HG03159 (cell line): ENCODE results near the gene ATP2B2.

Experiments
- ATAC-seq: cut with Tn5 transposase; IDR thresholded peaks from one replicate; pipeline ENCODE4 v1.9.1; 2021; ENCODE audit warnings: mild to moderate bottlenecking, moderate library complexity; ENCODE audit not compliant: unreplicated experiment

Gene ATP2B2

DNA sequence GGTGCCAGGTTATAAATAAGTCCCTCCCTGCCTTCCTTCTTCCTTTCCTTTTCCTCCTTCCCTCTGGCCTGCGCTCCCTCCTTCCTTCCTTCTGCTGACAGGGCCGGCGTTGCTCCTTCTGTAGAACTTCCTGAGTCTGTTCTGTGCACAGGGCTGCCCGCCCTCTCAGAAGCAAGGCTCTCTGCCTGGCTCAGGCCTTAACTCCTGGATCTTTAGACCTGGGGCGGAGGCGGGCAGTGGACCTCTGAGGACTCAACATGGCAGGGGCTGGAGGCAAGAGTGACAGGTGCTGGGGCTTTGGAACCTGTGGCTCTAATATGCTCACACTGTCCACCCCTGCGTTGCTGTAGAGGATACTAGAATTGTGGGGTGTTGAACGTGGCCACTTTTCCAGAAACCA lies 98.0 kb downstream of the ATP2B2 start:
- no peak for ATAC-seq

DNA sequence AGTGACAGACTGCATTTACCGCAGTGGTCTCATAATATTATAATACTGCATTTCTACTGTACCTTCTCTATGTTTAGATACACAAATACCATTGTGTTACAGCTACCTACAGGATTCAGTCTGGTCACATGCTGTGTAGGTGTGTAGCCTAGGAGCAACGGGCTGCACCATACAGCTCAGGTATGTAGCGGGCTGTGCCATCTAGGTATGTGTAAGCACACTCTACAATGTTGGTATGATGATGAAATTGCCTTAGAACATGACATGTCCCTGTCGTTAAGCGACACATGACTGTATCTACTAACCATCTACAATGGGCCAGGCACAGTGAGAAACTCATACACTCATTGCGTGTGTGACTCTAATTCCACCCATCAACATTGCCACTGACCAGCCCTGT lies 99.0 kb downstream of the ATP2B2 start:
- no peak for ATAC-seq

DNA sequence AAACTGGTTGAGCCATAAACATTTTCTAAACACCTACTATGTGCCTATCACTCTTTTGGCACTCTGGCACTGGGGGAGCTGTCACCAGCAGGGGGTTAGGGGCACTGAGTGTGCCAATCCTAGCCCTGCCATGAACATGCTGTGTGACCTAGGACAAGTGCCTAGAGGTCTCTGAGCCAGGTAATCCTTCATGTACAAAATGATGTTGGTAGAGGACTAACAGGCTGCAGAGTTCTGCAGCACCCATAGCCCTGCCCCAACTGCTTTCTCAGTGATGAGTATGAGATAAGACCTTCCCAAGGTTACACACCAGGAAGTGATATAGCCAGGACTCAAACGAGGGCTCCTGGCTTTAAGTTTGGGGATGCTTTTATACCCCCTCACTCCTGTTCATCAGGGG lies 99.6 kb downstream of the ATP2B2 start:
- no peak for ATAC-seq

DNA sequence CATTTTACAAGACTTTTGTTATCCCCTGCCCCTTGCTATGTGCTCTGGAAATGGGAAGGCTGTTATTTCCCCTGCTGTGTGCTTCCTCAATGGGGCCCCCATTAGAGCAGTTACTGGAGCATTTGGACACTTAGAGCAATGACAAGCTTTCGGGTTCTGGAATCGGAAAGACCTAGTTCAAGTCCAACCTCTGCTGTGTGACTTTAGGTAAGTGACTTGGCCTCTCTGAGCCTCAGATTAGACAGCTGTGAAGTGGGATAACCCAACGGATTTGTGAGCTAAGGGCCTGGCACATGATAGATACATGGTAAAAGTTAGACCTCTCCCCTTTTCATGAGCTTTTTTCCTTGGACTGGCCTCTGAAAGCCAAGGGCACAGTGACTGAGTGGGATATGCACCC lies 100.5 kb downstream of the ATP2B2 start:
- no peak for ATAC-seq

DNA sequence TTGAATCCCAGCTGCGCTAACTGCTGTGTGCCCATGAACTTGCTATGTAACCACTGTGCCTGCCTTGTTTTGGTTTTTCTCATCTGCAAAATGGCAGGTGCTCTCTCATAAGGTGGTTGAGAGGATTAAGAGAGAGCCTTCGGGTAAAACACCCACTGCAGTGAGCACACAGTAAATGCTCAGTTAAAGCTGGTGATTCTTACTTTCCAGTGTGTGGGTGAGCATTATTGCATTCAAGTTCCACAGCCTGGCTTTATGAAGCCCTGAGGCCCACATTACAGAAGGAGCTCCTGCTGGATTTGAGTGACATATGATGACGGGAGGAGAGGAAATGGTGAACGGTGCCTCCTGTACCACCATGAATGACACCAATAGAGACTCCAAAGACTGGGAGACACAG lies 101.0 kb downstream of the ATP2B2 start:
- ATAC-seq, result no peak

DNA sequence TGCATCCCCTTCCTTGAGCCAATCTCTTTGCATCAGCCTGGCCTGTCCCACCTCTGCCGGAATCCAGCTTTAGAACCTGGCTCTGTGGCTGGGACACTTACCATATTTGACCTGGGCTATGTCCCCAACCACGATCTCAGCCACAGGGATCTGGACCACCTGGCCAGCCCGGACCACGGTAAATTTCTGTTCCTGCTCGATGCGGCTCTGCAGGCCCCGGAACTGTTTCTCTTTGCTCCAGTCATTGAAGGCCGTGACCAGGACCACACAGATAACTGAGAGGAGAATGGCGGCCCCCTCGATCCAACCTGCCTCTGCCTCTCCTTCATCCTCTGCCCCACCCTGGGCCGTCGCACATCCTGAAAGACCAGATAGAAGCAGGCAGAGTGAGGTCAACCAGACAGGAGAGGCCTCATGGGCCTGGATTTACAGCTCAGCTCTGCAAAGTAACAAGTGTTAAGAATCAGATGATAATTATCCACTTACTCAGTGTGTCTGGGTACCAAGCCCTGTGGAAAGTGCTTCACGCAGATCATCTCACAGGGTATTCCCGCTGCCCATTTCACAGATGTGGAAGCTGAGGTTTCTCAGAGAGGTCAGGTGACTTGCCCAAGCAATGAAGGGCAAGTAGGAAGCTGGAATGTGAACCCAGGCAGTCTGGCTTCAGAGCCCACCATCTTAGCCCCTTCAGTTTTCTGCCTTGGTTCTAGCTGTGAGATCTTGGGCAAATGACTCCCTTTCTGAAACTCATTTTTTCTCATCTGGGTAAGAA lies 103.2 kb downstream of the ATP2B2 start:
- no peak for ATAC-seq

DNA sequence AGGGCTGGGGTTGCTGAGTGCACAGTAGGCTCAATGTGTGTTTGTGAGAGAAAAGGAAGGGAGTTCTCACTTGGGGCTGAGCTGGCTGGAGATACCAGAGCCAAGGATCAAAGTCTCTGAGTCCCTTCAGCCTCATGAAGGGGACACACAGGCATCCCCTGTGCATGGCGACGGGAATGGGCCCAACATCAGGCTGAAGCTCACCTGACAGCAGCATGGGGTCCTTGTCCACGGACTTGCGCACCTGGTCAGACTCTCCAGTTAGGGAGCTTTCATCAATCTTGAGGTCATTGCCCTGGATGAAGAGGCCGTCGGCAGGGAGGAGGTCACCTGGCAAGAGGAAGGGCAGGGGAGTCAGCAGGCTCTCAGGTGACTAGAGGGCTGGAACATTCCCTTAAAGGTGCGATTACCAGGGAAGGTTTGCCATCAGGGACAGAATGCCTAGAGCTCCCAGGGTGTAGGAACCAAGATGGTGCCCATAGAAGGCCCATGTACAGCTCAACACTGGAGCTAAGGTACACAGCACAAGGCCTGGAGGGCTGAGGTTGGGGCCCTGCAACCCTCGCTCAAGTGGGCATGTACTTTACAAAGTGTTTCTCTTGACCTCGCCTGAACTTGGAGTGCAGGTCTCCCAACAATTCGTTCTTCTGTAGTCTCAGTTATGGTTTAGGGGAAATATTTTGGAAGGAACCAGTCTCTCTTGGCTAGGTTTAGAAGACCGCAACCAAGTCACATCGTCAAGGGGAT lies 104.5 kb downstream of the ATP2B2 start:
- ATAC-seq, result no peak

DNA sequence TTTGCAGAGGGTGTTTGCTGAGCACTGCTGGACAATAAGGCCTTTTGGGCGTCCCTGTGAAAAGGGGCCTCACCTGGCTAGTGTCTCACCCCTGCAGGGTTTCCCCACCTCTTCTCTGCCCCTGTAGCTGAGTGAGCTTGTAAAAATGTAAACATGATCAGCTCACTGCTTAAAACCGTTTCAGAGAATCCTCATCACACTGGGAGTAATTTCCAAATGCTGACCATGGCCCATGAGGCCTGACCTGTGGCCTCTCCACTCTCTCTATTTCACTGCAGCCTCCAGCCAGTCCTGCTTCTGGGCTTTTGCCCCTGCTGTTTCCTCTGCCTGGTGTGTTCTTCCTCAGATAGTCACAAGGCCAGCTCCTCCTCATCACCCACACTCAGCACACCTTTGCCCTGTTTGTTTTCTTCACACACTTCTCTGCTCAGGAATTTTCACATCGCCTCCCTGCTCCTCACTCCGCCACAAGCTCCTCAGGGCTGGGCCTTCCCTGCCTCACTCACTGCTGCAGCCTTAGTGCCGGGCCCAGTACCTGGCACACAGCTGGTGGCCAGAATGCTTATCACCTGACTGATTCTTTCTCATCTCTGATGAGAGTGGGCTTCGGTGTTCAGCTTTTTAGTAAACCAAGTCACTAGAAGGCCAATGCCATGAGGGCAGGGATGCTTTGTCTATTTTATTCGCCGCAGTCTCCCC lies 105.2 kb downstream of the ATP2B2 start:
- ATAC-seq, result no peak

DNA sequence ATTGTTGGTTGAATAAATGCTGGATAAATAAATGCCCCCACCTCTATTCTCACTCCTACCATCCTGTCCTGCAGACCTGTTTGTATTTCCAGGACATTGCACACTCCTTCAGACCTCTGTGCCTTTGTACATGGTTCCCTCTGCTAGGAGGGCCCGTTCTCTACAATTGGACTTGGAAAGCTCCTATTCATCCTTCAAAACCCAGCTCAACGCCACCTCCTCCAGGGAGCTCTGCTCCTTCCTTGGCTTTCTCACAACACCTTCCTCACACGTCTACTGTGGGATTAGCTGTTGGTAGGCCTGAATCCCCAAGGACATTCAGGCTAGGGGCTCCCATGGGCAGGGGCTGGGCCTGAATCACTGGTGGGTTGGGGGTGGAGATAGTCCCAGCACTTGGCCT lies 105.8 kb downstream of the ATP2B2 start:
- ATAC-seq, result no peak

DNA sequence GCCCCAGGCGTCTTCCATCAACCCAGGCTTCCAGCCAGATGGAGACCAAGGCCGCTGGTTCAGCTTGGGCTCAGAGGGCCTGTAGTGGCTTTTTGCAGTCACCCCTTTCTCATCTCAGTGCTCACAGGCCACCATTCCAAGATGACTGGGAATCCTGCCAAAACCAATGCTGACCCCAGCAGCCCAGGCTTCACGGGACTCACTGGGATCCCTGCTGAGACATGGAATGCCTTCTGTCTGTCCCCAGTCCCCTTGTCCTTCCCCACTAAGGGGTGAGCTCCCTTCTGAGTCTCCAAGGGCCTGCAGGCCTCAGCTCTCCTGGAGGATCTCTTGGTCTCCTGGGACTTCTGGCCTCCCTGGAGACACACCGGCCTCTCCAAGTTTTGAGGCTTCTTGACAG lies 107.0 kb downstream of the ATP2B2 start:
- ATAC-seq, result no peak

DNA sequence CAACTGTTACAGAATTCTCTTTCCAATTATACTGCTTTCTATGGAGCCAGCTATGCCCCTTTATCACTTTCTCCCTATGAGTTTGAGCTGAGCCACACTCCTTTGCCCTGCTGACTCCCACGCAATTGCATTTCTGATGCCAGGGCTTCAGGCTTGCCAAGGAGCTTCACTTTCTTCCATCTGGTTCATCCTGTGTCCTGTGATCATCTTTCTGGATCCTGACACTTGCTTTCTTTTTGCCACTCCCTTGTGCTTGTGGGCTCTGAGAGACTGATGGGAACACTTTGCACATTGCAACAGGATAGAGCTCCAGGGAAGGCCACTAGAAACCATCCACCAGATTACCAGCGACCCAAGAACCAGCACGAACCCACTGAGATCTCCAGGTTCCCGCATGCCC lies 107.5 kb downstream of the ATP2B2 start:
- ATAC-seq, result no peak

DNA sequence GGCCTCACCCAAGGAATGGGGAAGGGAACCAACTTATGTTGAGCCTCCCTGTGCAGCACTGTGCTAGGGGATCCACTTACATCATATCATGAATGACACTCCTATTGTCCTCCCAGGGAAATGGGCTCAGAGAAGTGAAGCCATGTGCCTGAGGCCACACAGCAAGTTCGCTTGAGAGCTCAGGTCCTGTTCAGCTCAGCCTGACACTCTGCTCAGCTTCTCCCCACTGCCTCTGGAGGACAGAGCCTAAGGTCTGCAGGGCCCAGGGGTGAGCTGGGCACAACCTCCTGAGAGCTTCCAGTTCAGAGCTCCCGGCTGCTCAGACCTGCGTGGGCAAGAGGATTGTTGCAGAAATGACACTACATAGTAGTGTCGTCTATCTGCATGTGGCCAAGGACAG lies 108.5 kb downstream of the ATP2B2 start:
- no peak for ATAC-seq

DNA sequence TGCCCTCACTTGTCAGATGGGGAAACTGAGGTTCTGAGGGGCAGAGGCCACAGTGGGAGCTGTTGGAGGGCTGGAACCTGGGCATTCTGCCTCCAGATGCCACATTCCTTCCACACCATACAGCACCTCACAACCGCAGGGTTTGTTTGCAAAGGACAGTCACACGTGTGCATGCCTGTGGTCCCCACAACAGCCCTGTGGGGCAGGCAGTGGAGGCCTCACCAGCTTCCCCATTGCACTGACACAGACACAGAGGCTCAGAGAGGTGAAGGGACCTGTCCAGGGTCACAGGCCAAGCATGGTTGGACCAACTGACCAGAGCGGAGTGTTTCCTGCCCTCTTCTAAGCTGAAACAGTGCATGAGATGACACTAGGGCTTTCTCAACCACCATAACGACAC lies 109.3 kb downstream of the ATP2B2 start:
- no peak for ATAC-seq

DNA sequence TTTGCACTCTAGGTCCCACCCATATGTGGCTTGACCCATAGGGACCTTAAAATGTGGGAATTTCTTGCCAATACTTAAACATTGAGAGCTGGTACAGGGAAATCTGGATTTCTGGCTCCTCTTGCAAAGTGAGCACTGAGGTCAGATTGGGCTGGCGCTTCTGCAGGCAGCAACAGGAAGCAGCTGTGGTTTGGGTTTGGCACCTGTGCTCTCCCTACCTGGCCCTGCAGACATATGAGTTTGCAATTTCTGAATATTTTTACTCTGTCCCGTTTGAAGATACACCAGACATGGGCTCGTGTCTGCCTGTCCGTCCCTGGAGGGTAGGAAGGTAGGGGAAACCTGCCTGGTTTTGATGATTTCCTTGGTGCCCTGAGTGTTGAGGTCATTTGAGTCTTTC lies 109.7 kb downstream of the ATP2B2 start:
- ATAC-seq, result no peak

DNA sequence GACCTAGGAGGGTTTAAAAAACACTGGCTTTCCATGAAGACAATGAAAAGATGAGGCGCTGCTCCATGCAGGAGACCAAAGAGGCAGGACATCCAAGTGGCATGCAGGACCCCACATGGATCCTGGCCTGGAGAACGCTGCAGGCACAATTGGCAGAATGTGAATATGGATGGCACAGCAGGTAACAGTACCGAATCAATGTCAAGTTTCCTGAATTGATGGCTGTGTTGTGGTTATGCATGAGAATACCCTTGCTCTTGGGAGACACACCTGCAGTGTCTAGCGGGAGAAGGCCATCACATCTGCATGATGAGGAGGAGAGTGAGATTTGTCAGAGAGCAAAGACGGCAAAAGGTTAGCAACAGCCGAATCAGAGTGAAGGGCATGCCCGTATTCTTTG lies 110.2 kb downstream of the ATP2B2 start:
- ATAC-seq, result no peak

DNA sequence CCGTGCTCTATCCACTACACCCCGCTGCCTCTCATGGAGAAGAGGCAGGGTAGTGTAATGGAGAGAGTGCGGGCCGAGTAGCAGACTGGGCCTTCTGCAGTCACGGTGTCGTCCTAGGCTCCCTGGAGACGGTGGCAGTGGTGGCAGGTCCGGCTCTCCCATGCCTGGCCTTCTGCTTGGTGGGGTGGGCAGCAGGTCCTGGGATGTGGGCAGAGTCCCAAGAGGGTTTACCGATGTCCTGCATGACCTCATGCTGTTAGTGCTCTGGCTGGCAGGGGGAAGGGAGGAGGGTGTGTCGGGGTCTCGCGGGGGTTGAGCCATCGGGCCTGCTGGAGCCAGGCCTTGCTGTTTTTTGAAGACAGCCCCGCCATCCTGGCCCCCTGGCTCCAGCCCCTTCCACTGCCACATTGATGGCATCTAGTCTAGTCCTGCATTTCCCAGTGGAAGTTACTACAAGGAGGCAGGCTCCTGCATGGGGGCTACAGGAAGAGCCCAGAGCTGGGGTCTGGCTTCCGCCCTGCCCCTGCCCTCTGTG lies 110.8 kb downstream of the ATP2B2 start:
- ATAC-seq, result no peak

DNA sequence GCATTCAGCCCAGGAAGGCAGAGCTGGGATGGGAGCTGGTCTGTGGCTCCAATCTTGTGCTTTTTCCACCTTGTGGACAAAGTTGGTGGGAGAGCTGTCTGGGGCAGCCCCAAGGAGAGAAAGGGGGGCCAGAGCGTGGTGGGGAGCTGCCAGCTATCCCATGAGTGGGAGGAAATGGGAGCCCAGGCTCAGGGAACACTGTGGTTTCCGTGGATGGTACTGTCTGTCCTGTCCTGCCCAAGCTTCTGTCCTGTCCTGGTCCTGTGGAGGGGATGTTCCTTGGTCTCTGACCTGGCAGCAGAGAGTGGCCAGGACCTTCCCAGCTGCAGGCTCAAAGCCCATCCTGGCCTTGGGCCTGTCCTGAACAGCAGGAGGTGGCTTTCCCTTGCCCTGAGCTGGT lies 111.9 kb downstream of the ATP2B2 start:
- ATAC-seq, result no peak

DNA sequence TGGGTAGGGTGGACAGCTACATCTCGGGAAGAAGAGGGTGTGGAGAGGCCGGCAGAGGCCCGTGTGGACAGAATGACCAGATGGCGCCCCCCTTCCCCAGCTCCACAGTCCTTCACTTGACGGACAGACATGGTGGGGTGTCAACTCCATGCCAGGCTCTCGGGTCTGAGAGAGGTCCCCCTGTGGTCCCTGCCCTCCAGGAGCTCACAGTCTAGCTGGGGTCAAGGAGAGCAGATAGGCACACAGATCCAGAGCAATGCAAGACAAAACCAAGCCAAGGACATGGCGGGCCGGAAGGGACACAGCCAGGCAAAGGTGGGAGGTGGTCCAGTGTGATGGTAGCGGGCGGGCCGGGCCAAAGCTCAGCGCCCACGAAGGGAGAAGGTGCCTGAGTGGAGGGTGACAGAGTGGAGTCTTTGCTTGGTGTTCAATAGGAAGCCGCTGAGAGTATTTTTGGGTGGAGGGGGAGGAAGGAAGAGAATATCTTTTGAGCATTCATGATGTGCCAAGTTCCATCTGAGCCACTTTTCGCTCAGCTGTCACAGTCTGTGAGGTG lies 112.4 kb downstream of the ATP2B2 start:
- ATAC-seq, result no peak

DNA sequence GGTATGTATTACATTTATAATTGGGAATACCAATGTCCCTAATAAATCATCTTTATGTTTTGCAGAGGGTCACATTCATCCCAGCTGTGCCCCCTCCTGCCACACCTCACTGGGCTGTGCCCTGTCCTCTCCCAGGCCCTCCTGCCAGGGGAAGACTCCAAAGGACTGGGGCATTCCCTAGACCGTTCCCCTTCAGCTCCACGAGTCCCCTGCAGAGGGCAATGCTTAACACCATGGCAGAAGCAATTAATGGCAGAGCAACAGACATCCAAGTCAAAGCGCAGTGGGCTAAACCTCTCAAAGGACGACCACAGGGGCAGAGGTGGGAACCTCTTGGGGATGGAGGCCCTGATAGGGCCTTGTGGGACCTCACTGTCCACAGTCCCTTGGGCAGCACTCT lies 113.1 kb downstream of the ATP2B2 start:
- no peak for ATAC-seq

DNA sequence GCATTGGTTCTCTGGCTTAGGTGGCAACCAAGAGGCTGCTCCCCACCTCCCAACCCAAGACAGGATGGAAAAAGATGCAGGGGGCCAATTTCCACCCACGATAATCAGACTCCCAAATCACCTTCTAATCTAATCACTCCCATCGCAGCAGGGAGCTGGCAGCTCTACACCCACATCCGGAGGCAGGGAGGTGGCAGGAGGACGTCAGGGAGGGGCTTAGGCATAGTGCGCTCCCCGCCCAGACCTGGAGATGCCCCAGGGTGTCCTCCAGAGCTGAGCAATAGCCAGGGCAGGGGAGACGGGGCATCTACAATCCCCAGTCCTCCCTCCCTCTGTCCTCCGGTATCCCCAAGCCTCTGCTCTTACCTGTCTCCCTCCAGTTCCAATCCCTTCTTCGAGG lies 114.0 kb downstream of the ATP2B2 start:
- no peak for ATAC-seq

DNA sequence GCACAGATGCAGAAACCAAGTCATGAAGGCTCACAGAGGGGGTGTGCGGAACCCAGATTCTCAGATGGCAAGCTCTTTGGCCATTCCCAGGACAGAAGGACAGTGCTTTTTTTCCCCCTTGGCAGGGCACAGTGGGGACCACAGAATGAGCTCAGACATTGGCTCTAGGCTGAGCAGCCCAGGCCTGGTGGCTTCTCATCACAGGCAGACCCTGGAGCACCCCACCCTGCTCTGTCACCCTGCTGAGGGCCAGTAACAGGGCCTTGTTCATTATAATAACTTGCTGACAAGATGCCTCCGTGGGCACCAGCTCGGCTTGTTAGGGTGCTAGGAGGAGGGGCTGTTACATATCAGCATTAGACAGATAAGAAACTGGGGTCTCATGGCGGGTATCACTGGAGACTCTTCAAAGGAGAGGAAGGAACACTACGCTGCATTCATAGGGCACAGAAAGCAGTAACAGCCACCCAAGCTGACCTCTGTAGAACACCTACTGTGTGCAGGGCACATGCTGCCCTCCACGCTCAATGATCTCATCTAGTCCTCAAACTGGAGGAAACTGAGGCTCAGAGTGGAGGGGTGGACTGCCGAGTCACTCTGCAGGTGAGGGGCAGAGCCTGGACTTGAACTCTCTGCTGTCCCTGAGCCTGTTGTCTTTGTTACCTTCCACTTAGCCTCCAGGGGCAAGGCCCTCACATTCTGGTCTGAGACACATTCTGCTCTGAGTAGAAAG lies 114.6 kb downstream of the ATP2B2 start:
- no peak for ATAC-seq
